NCI-H526 (cell line): ENCODE data around the gene DLG2.
"Not testable (repeated sequence)": the region's sequence is repeated elsewhere in the genome, so short reads cannot be mapped to it uniquely, and the experiment has no call there.

Source experiments
- DNase-seq, 2 experiments: peaks; one replicate each; lab custom pipeline; 2025; lab: John Stamatoyannopoulos, UW

The DLG2 gene

DNA sequence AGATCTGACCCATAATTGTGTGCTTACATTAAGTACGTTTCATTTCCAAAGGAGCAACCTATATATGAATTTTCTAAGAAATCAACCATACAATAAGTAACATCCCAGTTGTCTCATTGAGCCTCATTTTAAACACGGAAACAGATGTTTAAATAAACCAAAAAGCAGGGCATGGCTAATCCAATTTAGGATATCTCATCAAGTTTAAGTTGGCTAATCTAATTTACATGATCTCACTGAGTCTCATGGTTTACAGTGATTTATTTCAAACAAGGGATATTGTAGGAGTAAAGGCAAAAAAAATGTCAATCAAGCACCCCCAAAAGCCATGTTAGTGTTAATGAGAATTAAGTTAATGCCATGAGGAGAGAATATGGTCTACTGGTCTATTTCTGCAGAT lies 1841.2 kb downstream of the DLG2 start:
- no peak for DNase-seq

DNA sequence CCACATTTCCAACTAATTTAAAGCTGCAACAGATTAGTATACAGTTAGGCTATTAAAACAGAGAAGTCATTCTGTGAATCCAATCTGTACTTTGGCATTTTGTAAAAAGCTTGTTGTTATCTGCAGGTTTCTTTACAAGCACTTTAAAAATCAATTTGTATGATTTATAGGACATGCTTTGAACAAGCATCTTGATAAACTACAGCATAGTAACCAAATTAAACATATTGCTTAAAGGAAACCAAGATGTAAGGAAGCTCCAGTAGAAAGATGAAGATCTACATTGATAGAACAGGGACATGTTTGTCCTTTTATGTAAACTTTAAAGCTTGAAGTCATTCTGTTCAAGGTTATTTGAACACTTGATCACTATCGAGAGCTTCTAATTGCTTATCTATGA lies 1842.7 kb downstream of the DLG2 start:
- no peak for DNase-seq

DNA sequence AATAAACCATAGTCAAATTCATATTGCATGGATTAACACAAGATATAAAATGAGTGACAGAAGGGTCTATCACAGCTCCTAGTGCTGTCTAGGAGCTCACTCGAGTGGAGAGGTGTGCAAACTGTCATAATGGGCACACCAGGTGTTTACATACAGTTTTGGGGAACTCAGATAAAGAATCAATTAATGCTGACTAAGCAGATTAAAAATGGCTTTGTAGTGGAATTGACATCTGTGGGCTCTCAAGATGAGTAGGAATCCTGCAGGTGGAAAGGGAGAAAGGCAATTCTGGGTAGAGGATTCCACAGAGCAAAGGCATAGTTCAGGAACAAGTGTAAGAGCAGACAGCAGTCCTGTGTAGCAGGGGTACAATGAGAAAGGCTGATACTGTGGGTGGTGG lies 1844.8 kb downstream of the DLG2 start:
- no peak for DNase-seq

DNA sequence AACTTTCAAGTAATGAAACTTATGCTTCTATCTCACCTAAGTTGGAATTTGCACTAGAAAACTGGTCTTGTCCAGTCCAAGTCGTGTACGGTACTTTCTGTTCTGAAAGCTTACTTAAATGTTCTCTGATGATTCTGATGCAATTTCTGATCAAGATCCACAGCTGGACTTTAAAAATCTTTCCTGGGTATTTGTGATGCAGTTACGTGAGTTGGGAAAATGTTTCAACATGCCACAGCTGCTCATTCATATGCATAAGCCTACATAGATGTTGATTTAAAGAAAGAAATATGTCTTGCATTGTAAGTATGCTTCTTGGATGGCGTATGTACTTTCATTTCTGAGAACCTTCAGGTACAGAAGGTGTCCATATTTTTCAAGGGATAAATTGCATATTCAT lies 1847.3 kb downstream of the DLG2 start:
- DNase-seq: no peak

DNA sequence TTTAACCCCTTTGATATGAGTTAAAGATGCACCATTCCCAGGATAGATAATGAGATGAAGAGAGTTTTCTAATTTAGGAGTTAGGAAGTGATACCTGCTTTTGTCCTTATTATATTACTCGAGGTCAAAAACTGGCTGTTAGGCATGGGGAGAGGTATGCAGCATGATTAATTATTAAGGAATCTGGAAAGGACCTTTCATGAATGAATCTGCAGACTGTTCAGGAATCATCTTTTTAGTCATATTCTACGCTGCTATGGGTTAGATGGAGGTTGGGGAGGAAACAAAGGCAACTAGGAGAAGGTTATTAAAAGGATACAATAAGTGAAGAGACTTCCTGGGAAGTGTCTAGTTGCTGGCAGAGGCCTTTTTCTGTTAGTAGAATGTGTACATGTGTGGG lies 1848.5 kb downstream of the DLG2 start:
- DNase-seq: no peak

DNA sequence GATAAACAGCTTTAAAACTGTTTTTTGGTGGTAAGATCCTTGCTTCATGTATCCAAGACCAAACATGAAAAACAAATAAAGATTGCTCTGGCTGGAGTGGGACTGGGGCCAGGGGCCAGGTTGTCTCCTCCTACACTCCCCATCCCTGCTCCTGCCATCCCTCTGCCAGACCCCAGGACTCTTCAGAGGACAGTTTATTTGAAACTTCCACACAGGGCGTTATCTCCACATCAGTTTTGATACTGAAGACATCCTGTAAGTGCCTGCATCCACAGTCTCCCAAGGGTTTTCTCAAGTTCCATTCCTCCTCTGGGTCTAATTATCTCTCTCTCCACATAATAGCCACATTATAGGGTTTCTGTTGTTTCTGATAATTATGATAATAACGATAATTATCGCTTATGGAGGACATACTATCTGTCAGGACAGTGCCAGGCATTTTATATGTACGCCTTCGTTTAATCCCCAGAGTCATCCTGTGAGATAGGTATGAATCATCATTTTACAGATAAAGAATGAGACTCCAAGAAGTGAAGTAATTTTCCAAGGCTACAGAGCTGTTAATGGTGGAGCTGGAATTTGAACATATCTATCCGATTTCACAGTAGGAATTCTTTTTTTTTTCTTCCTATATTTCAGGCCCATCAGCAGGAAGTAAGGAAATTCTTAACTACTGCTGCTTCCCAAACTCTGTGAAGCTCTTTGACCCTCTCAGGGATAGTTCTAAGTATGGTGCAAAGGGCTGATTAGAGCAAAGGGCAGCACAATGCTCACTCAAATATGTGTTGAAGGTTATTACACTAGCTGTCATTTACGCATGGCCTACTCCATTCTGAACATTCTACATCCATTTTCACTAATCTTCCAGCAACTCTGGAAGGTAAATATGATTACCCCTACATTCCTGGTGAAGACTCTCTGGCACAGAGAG lies 1852.9 kb downstream of the DLG2 start:
- no peak for DNase-seq

DNA sequence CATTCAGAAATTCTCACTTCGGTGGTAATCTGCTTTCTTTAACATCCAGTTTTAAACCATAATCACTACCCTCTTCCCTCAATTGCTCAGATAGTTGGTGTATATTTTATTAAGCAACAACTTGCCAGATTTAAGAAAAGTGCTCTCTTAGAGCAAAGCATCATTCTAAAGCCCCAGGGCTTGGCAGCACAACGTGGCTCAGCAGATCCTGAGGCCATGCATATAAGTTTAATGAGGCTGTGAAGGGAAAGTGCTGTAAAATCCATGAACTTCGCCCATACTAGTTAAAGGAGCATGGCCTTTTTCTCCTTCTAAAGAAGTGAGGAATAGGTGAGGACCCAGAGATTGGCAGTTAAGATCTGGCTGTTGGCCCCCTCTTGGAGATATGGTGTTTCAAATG lies 1858.7 kb downstream of the DLG2 start:
- no peak for DNase-seq

DNA sequence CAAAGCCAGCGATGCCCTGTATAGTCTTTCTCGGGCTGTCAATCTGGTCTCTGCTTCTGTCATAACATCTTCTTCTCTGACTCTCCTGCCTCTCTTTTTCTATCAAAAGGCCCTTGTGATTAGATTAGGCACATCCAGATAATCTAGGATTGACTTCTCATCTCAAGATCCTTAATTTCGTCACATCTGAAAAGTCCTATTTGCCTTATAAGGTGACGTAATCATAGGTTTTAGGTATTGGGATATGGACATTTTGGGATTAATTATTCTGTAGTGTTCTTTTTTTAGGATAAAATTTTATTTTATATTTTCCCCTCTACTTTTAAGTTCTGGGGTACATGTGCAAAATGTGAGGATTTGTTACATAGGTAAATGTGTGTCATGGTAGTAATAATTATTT lies 1860.2 kb downstream of the DLG2 start:
- no peak for DNase-seq

DNA sequence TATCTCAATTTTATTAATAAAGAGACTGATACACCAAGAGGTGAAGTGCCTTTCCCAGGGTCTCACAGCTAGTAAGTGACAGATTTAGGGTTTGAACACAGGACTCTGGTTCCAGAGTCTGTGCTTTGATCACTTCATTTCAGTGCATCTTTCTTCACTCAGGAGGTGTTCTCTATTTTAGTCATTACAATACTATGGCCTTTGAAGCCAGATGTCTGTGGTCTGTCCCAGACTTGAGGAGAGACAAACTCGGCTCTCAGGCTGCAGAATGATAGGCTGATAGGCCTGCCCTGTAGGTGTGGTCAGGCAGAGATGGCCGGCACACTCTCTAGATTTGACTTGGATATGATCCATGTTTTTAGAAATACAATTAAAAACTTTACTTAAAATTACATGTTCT lies 1862.5 kb downstream of the DLG2 start:
- no peak for DNase-seq

DNA sequence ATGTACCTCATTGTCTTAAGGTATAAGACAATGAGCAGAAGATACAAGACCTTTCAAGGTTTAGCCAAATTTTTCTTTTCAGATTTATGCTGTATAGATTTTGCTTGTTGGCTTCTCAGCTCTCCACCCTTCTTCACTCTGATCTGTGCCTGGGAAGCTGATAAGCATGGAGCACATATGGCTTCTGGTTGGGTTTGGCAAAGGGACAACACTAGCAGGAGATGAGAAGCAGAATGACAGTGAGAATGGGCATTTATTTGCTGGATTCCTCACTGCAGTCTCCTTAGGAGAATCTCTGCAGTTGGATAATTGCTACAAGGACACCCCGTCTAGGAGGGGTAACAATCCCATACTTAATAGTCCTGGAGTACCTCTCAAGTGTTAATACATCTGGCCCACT lies 1866.2 kb downstream of the DLG2 start:
- DNase-seq: no peak

DNA sequence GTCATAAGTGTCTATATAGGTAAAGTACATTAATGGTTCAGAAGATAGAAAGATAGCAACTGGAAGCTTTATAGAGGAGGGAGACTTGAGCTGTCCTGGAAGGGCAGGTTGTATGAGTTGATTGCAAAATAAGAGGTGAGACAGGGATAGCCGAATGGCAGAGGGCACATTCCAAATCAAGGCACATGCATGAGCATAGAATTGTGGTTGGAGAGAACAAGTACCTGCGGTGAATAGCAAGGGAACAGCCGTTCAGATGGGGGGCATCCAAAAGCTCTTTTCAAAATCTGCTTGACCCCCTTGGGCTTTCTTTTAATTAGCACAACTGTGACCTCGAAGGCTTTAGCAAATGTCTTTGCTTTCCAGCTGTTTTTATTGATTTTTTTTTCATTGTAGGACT lies 1868.0 kb downstream of the DLG2 start:
- DNase-seq: no peak

DNA sequence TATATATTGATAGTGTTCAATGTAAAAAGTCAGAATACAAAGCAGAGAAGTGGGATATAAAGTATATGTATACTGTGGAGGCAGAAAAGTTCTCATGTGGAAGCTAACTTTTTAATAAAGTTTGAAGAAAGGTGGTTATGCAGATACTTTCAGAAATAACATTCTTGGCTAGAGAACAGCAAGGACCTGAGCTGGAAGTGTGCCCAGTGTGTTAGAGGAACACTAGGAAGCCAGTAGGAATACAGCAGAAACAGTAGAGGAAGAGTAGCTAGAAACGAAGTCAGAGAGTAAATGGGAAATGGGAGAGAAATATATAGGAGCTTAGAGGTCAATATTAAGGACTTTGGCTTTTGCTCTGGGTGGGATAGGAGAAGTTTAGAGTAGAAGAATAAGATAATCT lies 1876.1 kb downstream of the DLG2 start:
- DNase-seq: no peak

DNA sequence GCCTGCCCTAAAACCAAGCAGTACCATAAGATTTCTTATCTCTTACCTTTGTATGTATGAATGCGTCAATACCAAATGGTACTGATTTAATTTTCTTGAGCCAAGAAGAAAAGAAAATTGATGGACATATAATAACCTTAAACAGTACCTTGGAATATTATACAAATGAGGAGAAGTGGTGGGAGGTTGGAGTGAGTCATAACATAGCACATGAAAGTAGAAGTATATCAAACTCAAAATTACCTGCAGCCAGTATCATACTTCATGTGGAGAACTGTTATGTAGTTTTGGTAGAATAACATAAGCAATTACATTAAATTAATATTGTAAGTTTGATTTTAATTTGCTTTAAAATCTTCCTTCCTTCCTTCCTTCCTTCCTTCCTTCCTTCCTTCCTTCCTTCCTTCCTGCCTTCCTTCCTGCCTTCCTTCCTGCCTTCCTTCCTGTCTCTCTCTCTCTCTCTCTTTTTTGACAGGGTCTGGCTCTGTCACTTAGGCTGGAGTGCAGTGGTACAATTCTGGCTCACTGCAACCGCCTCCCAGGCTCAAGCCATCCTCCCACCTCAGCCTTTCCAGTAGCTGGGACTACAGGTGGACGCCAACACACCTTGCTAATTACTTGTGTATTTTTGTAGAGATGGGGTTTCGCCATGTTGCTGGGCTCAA lies 1880.1 kb downstream of the DLG2 start:
- no peak for DNase-seq

DNA sequence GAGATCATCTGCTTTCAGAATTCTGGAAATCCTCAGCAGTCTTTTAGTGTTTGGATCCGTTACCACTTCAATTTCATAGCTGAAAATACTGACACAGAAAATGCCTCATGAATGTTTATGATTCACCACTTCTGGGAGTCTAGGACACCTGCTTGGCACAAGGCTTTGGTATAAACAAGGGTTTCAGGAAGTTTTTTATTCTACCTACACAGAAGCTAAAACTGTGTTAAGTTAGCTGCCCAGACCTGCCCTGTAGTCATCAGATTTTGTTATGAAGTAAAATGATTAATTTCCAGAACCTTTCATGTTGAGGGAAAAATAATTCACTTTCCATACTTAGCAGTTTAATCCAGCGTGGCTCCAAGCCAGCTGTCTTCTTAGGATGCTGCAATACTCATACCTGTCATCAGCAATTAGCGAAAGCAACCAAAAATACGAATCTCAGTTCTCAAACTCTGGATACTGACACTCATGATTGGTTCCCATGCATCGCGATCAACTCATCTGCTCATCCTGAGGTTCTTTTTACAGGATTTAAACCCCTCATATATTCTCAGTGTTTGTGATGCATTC lies 1882.4 kb downstream of the DLG2 start:
- DNase-seq: no peak

DNA sequence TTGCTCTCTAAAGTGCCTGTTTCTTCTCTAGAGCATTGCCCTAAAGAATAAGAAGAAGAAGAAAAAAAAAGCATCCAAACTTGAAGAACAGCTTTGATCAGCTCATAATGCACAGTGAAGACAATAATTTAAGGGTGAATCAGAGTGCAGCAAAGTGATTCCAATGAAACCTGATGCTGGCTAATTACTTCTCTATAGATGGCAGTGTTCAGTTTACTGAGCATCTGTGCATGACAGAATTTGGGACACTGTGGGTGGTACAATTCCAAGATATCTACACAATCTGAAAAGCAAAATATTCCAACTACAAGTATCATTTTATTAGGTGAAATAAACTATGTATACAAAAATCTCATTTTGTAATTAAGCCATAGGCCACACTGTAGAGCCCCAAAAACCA lies 1890.5 kb downstream of the DLG2 start:
- peak in 1 of 2 experiments; percentile 32 for DNase-seq

DNA sequence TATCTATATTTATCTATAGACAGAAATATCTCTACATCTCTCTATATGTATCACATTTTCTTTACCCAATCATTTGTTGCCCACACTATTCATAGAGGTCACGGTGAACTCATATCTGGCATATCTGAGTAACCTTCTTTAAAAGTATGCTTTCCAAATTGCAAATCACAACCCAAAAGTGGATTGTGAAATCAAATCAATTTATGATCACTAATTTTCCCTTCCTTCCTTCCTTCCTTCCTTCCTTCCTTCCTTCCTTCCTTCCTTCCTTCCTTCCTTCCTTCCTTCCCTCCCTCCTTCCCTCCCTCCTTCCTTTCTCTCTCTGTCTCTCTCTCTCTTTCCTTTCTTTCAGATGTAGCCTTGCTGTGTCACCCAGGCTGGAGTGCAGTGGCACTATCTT lies 1893.0 kb downstream of the DLG2 start:
- DNase-seq: no peak

DNA sequence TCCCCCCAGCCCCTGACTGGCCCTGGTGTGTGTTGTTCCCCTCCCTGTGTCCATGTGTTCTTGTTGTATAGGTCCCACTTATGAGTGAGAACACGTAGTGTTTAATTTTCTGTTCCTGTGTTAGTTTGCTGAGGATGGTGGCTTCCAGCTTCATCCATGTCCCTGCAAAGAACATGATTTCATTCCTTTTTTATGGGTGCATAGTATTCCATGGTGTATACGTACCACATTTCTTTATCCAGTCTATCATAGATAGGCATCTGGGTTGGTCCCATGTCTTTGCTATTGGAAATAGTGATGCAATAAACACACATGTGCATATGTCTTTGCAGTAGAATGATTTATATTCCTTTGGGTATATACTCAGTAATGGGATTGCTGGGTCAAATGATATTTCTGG lies 1895.9 kb downstream of the DLG2 start:
- DNase-seq: not testable (repeated sequence)

DNA sequence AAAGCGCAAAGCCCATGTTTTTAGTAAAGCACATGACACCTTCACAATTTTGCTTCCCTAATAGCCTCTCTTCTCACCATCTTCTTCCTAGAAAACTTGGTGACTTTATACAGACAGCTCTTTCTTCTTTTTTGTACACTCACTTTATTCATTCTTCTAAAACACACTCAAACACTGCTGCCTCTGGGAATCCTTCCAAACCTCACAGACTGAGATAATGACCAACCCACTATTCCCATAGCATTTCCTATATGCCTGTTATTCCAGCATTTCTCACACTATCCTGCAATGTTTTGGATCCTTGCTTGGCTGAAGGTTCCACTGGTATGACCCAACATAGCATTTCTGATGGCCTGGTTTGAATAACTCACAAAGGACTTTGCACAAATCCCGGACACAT lies 1898.9 kb downstream of the DLG2 start:
- DNase-seq: no peak

DNA sequence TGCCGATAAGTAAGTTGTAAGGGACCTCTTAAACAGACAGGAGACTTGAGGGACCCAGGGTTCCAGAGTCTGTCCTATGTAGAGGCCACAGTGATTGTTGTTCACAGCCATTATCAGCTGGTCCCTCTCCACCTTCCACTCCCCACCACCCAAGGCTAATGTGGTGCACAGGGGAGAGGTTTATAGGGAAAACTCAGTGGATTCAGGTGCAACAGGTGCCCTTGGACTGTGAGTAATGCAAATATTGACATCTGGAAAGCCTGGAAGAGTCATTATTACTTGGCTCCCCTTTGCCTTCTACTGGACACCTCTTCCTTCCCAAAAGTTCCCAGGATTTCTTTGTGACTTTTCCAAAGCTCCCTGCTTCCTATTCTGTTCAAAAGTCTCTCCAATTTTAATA lies 1899.9 kb downstream of the DLG2 start:
- DNase-seq: peak in 1 of 2 experiments; percentile 7

DNA sequence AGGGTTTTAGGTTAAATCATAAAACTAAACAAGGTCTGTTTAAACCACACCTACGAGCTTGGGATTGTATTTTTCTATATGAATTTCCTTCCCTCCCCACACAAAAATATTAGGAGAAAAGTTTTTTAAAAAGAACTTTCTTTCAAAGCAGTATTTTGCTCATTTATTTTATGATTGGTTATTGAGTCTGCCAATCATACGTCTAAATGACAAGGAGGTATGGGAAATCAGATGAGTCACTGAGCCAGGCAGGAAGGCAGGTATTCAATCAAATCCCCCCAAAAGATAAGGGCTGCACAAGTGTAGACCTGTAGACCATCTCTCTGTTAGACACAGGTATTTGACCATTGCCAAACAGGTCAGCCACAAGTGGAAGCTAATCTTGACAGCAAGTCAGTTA lies 1900.8 kb downstream of the DLG2 start:
- DNase-seq: peak in 1 of 2 experiments; percentile 7

DNA sequence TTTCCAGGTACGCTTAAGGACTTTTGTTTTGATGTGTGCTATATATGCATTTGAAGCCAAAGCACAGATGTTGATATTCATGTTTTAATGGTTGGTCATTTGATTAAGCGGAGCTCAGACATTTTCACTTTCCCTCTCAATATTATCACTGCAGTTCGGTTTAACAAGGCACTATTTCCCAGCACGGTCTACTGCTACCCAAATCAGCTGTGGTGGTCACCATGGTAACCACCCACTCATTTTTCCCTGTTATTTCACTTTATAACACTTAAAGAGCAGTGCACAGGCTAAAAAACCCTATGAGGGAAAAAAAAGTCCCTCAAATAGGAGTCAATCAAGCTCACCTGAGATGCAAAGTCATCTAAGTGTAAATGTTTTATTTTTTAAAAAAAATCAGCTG lies 1901.4 kb downstream of the DLG2 start:
- DNase-seq: peak; percentile 57 to 80

DNA sequence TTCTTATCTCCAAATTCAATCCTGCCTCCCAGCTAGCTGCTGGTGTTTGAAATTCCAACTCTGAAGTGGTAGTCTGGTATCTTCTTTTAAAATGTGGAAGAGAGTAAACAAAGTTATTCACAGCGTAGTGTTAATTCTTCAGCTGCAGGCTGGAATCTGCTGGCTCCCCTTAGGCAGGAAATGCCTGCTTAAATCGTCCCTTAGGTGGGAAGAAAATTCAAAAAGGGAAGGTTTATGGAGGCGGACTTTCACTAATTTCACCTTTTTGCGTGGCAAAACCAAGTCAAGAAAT lies 1901.9 kb downstream of the DLG2 start:
- peak in 1 of 2 experiments; percentile 54 for DNase-seq

DNA sequence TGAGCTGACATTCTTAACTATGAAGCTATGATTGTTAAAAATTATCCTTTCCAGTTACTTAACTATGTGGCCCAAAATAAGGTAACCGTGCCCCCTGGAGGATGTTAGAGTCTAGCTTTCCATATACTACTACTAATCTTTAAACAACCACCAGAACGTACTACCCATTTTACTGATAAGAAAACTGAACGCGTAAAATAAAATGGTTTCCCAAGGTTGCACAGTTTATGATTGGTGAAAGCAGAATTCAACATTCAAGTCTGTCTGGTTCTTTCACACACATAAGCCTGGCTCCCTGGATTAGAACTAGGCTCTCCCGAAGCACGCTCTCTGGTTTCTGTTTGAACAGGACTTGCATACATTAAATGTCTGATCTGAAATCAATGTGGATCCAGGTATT lies 1903.1 kb downstream of the DLG2 start:
- DNase-seq: peak; percentile 80 to 88
